Measurements from ENCODE around the gene UBAP2L.
"Not testable (repeated sequence)": the region's sequence is repeated elsewhere in the genome, so short reads cannot be mapped to it uniquely, and the experiment has no call there.

UBAP2L gene

DNA sequence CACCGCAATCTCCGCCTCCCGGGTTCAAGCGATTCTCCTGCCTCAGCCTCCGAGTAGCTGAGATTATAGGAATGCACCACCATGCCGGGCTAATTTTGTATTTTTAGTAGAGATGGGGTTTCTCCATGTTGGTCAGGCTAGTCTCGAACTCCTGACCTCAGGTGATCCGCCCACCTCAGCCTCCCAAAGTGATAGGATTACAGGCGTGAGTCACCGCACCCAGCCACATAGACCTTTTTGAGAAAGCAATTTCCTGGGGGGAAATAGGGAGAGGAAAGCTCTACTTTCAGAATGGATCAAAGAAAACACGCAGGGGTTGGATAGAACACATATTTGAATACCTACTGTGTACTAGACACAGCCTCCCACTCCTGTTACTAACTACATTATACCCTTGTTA is 15.0 kb upstream of the UBAP2L start:
- H3K27ac ChIP-seq (ENCODE audit: low read length): not testable (repeated sequence)
- WGBS (ENCODE audit: insufficient coverage, insufficient read length): no CpG with 5 or more reads among the region's 11 CpGs

DNA sequence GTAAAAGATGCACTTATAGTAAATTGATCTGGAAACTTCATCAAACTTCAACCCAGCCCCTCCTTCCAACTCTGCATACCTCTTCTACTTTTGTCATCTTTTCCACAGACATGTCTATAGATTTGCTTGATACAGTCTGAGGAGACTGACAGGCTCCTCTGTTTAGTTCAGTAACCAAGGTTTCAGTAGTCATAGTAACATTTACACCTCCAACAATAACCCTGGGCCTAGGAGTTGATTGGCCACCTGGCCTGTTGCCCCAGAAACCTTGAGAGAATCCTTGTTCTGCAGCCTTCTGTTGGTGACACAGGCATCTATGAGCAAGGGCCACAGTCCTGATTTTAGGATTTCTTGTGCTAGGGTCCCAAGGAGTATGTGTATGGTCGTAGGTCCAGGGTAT is 14.6 kb upstream of the UBAP2L start, which contains the start of gene CFAP141:
TSS of gene CFAP141 (minus strand) at position 138 of the 400 bp plus-strand sequence. CDS start at position 112, 26 bp downstream.
- H3K36me3 ChIP-seq (ENCODE audit: control insufficient read depth, insufficient read depth, low read length): peaks cover 17% of the 10 kb centered on the region; the same call in 1 of the 2 replicates
- WGBS (ENCODE audit: insufficient coverage, insufficient read length): no CpG with 5 or more reads among the region's 1 CpG
- H3K4me3 ChIP-seq (ENCODE audit: low read length): no peak within 1 kb of the TSS
- H3K27ac ChIP-seq (ENCODE audit: low read length): no peak within 1 kb of the TSS
- no peak for DNase-seq (ENCODE audit: low read depth, low spot score)
- no peaks in the 10 kb centered on the region for H3K9me3 ChIP-seq (ENCODE audit: control insufficient read depth, insufficient read depth, low read length)
- no peaks in the 10 kb centered on the region for H3K27me3 ChIP-seq (ENCODE audit: control insufficient read depth, insufficient read depth, low read length)
- no peaks in the 10 kb centered on the region for H3K4me1 ChIP-seq (ENCODE audit: control insufficient read depth, insufficient read depth, low read length)

More for the DNA sequence above, 15.0 kb upstream of the UBAP2L start:
- DNase-seq (ENCODE audit: low read depth, low spot score); H3K9me3 ChIP-seq (ENCODE audit: control insufficient read depth, insufficient read depth, low read length); H3K27me3 ChIP-seq (ENCODE audit: control insufficient read depth, insufficient read depth, low read length); H3K4me3 ChIP-seq (ENCODE audit: low read length); H3K4me1 ChIP-seq (ENCODE audit: control insufficient read depth, insufficient read depth, low read length): not testable (repeated sequence)
- H3K36me3 ChIP-seq (ENCODE audit: control insufficient read depth, insufficient read depth, low read length): peaks cover 17% of the 10 kb centered on the region; the same call in 1 of the 2 replicates

DNA sequence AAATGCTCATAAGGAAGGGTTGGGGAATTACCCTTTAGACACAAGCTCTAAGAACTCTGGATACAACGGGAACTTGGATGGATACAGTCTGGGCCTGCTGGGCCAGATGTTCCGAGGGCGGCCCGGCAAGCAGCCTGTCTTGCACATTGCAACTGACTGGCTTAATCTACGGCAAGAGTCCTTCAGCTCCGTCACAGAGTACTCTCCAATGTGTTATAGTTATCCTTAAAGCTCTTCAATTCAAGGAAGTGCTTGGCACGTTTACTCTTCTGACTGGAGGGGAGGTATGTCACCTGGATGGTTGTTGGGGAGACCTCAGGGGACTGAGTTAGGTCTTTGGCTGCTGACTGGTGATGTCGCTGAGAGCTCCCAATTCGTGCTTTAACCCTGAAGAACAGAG is 13.5 kb upstream of the UBAP2L start:
- Histone ChIP-seq H3K4me3 (ENCODE audit: low read length) (no peak overlapping the region), H3K4me1 (ENCODE audit: control insufficient read depth, insufficient read depth, low read length) (no peaks in the 10 kb centered on the region), H3K27me3 (ENCODE audit: control insufficient read depth, insufficient read depth, low read length) (no peaks in the 10 kb centered on the region), H3K9me3 (ENCODE audit: control insufficient read depth, insufficient read depth, low read length) (no peaks in the 10 kb centered on the region), H3K36me3 (ENCODE audit: control insufficient read depth, insufficient read depth, low read length) (peaks cover 21% of the 10 kb centered on the region; the same call in 1 of the 2 replicates), H3K27ac (ENCODE audit: low read length) (no peak overlapping the region)
- no peak for DNase-seq (ENCODE audit: low read depth, low spot score)
- no CpG with 5 or more reads among the region's 9 CpGs for whole genome bisulfite sequencing (ENCODE audit: insufficient coverage, insufficient read length)

DNA sequence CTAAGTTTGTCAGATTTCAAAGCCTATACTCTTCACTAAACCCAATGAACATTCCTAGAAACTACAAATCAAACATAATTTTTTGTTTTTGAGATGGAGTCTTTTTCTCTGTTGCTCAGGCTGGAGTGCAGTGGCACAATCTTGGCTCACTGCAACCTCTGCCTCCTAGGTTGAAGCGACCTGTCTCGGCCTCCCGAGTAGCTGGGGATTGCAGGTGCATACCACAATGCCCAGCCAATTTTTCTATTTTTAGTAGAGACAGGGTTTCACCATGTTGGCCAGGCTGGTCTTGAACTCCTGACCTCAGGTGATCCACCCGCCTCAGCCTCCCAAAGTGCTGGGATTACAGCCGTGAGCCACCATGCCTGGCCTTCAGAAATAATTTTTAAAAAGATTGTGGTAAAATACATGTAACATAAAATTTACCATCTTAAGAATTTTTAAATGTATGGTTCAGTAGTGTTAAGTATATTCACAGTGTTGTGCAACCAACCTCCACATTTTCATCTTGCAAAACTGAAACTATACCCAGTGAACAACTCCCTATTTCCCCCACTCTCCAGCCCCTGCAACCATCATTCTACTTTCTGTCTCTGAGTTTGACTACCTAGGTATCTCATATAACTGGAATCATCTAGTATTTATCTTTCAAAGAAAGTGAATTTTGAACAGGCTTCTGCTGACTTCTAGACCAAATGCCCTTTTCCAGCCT is 11.9 kb upstream of the UBAP2L start:
- no CpG with 5 or more reads among the region's 5 CpGs for WGBS (ENCODE audit: insufficient coverage, insufficient read length)
- H3K4me3 ChIP-seq (ENCODE audit: low read length): no peak overlapping the region
- DNase-seq (ENCODE audit: low read depth, low spot score): no peak
- no peaks in the 10 kb centered on the region for H3K9me3 ChIP-seq (ENCODE audit: control insufficient read depth, insufficient read depth, low read length)
- H3K27me3 ChIP-seq (ENCODE audit: control insufficient read depth, insufficient read depth, low read length): no peaks in the 10 kb centered on the region
- peaks cover 29% of the 10 kb centered on the region; the same call in 1 of the 2 replicates for H3K36me3 ChIP-seq (ENCODE audit: control insufficient read depth, insufficient read depth, low read length)
- H3K4me1 ChIP-seq (ENCODE audit: control insufficient read depth, insufficient read depth, low read length): no peaks in the 10 kb centered on the region
- no peak overlapping the region for H3K27ac ChIP-seq (ENCODE audit: low read length)

DNA sequence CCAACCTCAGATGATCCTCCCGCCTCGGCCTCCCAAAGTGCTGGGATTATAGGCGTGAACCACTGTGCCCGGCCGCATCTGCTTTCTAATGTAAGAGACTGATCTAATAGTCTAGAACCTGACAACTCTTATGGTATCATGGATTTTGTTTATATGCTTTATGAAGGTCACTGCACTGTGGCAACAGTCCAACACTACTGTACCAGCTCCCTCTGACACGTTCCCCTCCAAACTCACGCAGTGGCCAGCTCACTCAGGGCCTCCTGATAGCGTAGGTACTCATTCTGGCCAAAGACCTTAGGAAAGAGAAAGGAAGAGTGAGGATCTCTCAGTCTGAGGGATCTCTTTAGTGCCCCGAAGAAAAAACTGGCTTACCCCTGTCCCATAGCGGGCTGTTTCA is 8.7 kb upstream of the UBAP2L start:
- Histone ChIP-seq H3K9me3 (ENCODE audit: control insufficient read depth, insufficient read depth, low read length) (no peaks in the 10 kb centered on the region), H3K4me3 (ENCODE audit: low read length) (no peak overlapping the region), H3K36me3 (ENCODE audit: control insufficient read depth, insufficient read depth, low read length) (peaks cover 23% of the 10 kb centered on the region; the same call in 1 of the 2 replicates), H3K27me3 (ENCODE audit: control insufficient read depth, insufficient read depth, low read length) (no peaks in the 10 kb centered on the region), H3K27ac (ENCODE audit: low read length) (no peak overlapping the region), H3K4me1 (ENCODE audit: control insufficient read depth, insufficient read depth, low read length) (no peaks in the 10 kb centered on the region)
- WGBS (ENCODE audit: insufficient coverage, insufficient read length): no CpG with 5 or more reads among the region's 10 CpGs
- DNase-seq (ENCODE audit: low read depth, low spot score): no peak

DNA sequence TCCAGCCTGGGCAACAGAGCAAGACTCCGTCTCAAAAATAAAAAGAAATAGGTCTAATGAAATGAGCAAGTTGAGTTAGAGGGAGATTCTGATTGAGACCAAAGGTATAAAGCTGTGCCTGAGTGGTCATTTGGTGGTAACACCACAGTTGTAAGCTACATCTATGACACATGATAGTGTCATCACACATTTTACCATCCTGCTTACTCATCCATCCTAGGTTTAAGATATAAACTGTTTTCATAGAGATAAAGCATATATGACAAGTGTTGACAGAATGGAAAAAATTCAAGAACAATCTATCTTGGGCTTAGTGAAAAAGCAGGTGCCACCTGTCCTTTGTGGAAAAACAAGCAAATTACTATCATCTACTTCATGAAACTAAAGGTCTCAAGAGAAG is 7.5 kb upstream of the UBAP2L start:
- no peak overlapping the region for H3K27ac ChIP-seq (ENCODE audit: low read length)
- DNase-seq (ENCODE audit: low read depth, low spot score): no peak
- H3K9me3 ChIP-seq (ENCODE audit: control insufficient read depth, insufficient read depth, low read length): no peaks in the 10 kb centered on the region
- no peaks in the 10 kb centered on the region for H3K4me1 ChIP-seq (ENCODE audit: control insufficient read depth, insufficient read depth, low read length)
- no CpG with 5 or more reads among the region's 1 CpG for WGBS (ENCODE audit: insufficient coverage, insufficient read length)
- no peak overlapping the region for H3K4me3 ChIP-seq (ENCODE audit: low read length)
- H3K27me3 ChIP-seq (ENCODE audit: control insufficient read depth, insufficient read depth, low read length): no peaks in the 10 kb centered on the region
- H3K36me3 ChIP-seq (ENCODE audit: control insufficient read depth, insufficient read depth, low read length): peaks cover 21% of the 10 kb centered on the region; the same call in 1 of the 2 replicates

DNA sequence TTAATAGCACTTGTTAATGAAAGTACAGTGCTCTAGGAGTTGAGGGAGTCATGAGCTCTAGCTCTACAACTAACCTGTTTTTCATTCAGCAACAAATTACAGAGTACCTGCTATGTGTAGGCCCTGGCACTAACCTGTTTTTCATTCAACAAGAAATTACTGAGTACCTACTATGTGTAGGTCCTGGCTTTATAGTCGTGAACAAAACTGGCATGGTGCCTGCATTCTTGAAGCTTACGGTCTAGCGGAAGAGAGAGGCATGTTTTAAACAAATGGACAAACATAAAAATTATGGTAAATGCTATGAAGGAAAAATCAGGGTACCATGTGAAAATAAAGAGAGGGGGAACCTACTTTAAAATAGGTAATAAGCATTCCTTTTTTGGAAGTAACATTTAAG is 2.2 kb upstream of the UBAP2L start:
- Histone ChIP-seq H3K4me1 (ENCODE audit: control insufficient read depth, insufficient read depth, low read length) (no peaks in the 10 kb centered on the region), H3K27ac (ENCODE audit: low read length) (no peak overlapping the region), H3K36me3 (ENCODE audit: control insufficient read depth, insufficient read depth, low read length) (peaks cover 6% of the 10 kb centered on the region; the same call in 1 of the 2 replicates), H3K9me3 (ENCODE audit: control insufficient read depth, insufficient read depth, low read length) (no peaks in the 10 kb centered on the region), H3K4me3 (ENCODE audit: low read length) (no peak overlapping the region), H3K27me3 (ENCODE audit: control insufficient read depth, insufficient read depth, low read length) (no peaks in the 10 kb centered on the region)
- no peak for DNase-seq (ENCODE audit: low read depth, low spot score)
- no CpG with 5 or more reads among the region's 3 CpGs for WGBS (ENCODE audit: insufficient coverage, insufficient read length)

DNA sequence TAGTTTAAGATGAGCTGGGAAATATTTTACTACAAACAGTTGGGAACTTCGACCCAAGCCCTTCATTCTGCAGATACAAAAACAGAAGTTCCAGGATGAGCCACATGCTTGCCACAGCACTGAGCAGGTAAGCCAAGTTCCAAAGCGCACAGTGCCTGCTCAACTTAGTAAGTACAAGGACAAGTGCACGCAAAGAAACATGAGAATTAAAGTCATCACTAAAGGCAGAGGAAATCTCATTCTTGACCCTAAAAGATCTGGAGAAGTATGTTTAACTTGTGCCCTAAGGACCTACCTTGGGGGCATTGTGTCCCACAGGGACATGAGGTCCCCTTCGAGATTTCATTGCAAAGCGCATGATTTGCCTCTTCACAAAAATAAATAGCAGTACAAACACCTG is 1.2 kb upstream of the UBAP2L start:
- WGBS (ENCODE audit: insufficient coverage, insufficient read length): no CpG with 5 or more reads among the region's 5 CpGs
- no peak overlapping the region for H3K27ac ChIP-seq (ENCODE audit: low read length)
- no peaks in the 10 kb centered on the region for H3K4me1 ChIP-seq (ENCODE audit: control insufficient read depth, insufficient read depth, low read length)
- DNase-seq (ENCODE audit: low read depth, low spot score): no peak
- peaks cover 6% of the 10 kb centered on the region; the same call in 1 of the 2 replicates for H3K36me3 ChIP-seq (ENCODE audit: control insufficient read depth, insufficient read depth, low read length)
- H3K27me3 ChIP-seq (ENCODE audit: control insufficient read depth, insufficient read depth, low read length): no peaks in the 10 kb centered on the region
- no peaks in the 10 kb centered on the region for H3K9me3 ChIP-seq (ENCODE audit: control insufficient read depth, insufficient read depth, low read length)
- peak overlapping the region; percentile 94; the same call in 1 of the 2 replicates for H3K4me3 ChIP-seq (ENCODE audit: low read length)

DNA sequence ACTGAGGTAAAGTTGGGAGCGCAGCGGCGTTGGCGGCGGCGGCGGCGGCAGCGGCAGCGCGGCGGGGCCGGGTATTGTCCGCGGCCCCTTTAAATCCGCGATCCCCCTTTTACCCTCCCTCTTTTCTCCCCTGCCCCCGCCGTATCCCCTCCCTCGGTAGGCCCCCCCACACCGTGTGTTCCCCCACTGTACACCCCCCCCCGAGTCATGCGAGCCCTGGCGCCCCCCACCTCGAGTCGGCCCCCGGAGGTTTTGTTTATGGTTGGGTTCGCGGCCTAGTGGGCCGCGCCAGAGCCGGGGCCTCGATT is 169 bp downstream of the UBAP2L start:
- DNase-seq (ENCODE audit: low read depth, low spot score): no peak
- Histone ChIP-seq H3K4me3 (ENCODE audit: low read length) (peak overlapping the region; percentile 94), H3K4me1 (ENCODE audit: control insufficient read depth, insufficient read depth, low read length) (no peaks in the 10 kb centered on the region), H3K36me3 (ENCODE audit: control insufficient read depth, insufficient read depth, low read length) (peaks cover 6% of the 10 kb centered on the region; the same call in 1 of the 2 replicates), H3K9me3 (ENCODE audit: control insufficient read depth, insufficient read depth, low read length) (no peaks in the 10 kb centered on the region), H3K27ac (ENCODE audit: low read length) (no peak overlapping the region), H3K27me3 (ENCODE audit: control insufficient read depth, insufficient read depth, low read length) (no peaks in the 10 kb centered on the region)
- WGBS (ENCODE audit: insufficient coverage, insufficient read length): no CpG with 5 or more reads among the region's 33 CpGs

DNA sequence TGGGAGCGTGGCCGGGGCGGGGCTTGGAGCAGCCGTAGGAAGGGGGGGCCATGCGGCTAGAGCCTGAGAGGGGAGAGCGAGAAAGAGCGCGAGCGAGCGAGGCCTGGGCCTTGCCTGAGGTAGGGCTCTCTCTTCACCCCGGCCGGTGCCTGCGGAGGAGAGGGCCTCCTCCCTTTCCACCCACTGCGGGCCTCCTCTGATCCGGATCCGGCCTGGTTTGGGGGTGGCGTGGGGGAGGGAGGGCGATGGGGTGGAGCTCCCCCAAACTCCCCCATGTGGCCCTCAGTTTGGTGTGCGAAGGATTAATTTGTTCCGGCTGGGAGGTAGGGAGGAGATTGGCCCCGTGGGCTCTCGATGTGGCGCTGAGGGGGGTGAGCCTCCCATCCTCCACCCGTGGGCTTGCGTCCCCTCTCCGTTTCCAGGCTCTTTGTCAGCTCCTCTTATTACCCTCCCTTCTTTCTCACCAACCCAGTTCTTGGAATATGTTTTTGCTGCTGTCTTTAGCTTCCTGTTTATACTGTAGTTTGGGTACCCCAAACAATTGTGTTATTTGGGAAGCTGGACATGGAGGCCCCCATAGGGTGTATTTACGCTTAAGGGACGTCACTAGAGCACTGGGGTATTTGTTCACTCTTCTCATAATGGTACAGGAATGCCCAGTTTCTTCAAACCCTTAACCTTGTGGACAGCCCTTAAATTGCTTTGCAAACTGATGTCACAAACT is 685 bp downstream of the UBAP2L start:
- Histone ChIP-seq H3K4me3 (ENCODE audit: low read length) (peak overlapping the region; percentile 94), H3K27ac (ENCODE audit: low read length) (no peak overlapping the region), H3K4me1 (ENCODE audit: control insufficient read depth, insufficient read depth, low read length) (no peaks in the 10 kb centered on the region), H3K27me3 (ENCODE audit: control insufficient read depth, insufficient read depth, low read length) (no peaks in the 10 kb centered on the region), H3K9me3 (ENCODE audit: control insufficient read depth, insufficient read depth, low read length) (no peaks in the 10 kb centered on the region), H3K36me3 (ENCODE audit: control insufficient read depth, insufficient read depth, low read length) (peaks cover 6% of the 10 kb centered on the region; the same call in 1 of the 2 replicates)
- DNase-seq (ENCODE audit: low read depth, low spot score): no peak
- no CpG with 5 or more reads among the region's 28 CpGs for WGBS (ENCODE audit: insufficient coverage, insufficient read length)

Measured in iPS DF 6.9 (cell line).